T-helper 1 cell treated with Interleukin-12 subunit alpha and Interleukin-12 subunit beta and Interleukin-4 antibody, amounts not matched to agents 30 μg/mL and 1 μg/mL, for 36 hours (primary cell): Measurements from ENCODE around the gene ZPLD1.

Experiments
- H3K27ac Mint-ChIP-seq: one replicate; pipeline ENCODE4 v1.8.0; 2021; ENCODE audit warnings: mild to moderate bottlenecking, mixed read lengths
- H3K27me3 Mint-ChIP-seq: one replicate; pipeline ENCODE4 v1.8.0; 2021; ENCODE audit warnings: low read depth, mixed read lengths
- H3K36me3 Mint-ChIP-seq: one replicate; pipeline ENCODE4 v1.8.0; 2021; ENCODE audit warnings: low read depth, mixed read lengths
- H3K4me1 Mint-ChIP-seq: one replicate; pipeline ENCODE4 v1.8.0; 2021; ENCODE audit warnings: low read depth, mixed read lengths
- H3K4me3 Mint-ChIP-seq: one replicate; pipeline ENCODE4 v1.8.0; 2021; ENCODE audit warnings: mild to moderate bottlenecking, moderate library complexity, mixed read lengths
- H3K9me3 Mint-ChIP-seq: one replicate; pipeline ENCODE4 v1.8.0; 2021; ENCODE audit warnings: mixed read lengths

ZPLD1 gene

GRCh38 chr3:102449341-102449740, 14.5 kb downstream of the ZPLD1 start:
- H3K4me1 Mint-ChIP-seq = no peaks in the 10 kb centered on the region
- peaks cover 5% of the 10 kb centered on the region for H3K27me3 Mint-ChIP-seq
- H3K27ac Mint-ChIP-seq = no peak overlapping the region
- H3K4me3 Mint-ChIP-seq = no peak overlapping the region
- no peaks in the 10 kb centered on the region for H3K36me3 Mint-ChIP-seq
- H3K9me3 Mint-ChIP-seq = no peaks in the 10 kb centered on the region

- Mint-ChIP-seq H3K9me3 (no peaks in the 10 kb centered on the region), H3K27ac (no peak overlapping the region), H3K36me3 (no peaks in the 10 kb centered on the region), H3K4me1 (no peaks in the 10 kb centered on the region), H3K4me3 (no peak overlapping the region), H3K27me3 (peaks cover 5% of the 10 kb centered on the region)
Measured at GRCh38 chr3:102449930-102450329, 15.1 kb downstream of the ZPLD1 start.

- H3K9me3 Mint-ChIP-seq = no peaks in the 10 kb centered on the region
- H3K27ac Mint-ChIP-seq = no peak overlapping the region
- no peaks in the 10 kb centered on the region for H3K4me1 Mint-ChIP-seq
- no peak overlapping the region for H3K4me3 Mint-ChIP-seq
- H3K27me3 Mint-ChIP-seq = peaks cover 5% of the 10 kb centered on the region
- H3K36me3 Mint-ChIP-seq = no peaks in the 10 kb centered on the region
Measured at GRCh38 chr3:102450976-102451375, 16.2 kb downstream of the ZPLD1 start.

GRCh38 chr3:102451543-102451942, 16.7 kb downstream of the ZPLD1 start:
- Mint-ChIP-seq H3K4me3 (no peak overlapping the region), H3K36me3 (no peaks in the 10 kb centered on the region), H3K27me3 (peaks cover 5% of the 10 kb centered on the region), H3K27ac (no peak overlapping the region), H3K4me1 (no peaks in the 10 kb centered on the region), H3K9me3 (no peaks in the 10 kb centered on the region)

GRCh38 chr3:102454181-102454580, 19.4 kb downstream of the ZPLD1 start:
- Mint-ChIP-seq H3K4me3 (no peak overlapping the region), H3K9me3 (no peaks in the 10 kb centered on the region), H3K27ac (no peak overlapping the region), H3K27me3 (peaks cover 5% of the 10 kb centered on the region), H3K36me3 (no peaks in the 10 kb centered on the region), H3K4me1 (no peaks in the 10 kb centered on the region)

- Mint-ChIP-seq H3K4me1 (no peaks in the 10 kb centered on the region), H3K36me3 (no peaks in the 10 kb centered on the region), H3K27ac (no peak overlapping the region), H3K4me3 (no peak overlapping the region), H3K27me3 (no peaks in the 10 kb centered on the region), H3K9me3 (no peaks in the 10 kb centered on the region)
Measured at GRCh38 chr3:102457644-102458043, 22.8 kb downstream of the ZPLD1 start.

GRCh38 chr3:102460579-102460978, 25.8 kb downstream of the ZPLD1 start:
- Mint-ChIP-seq H3K27me3 (peaks cover 2% of the 10 kb centered on the region), H3K27ac (no peak overlapping the region), H3K4me3 (no peak overlapping the region), H3K4me1 (no peaks in the 10 kb centered on the region), H3K9me3 (no peaks in the 10 kb centered on the region), H3K36me3 (no peaks in the 10 kb centered on the region)

- peaks cover 12% of the 10 kb centered on the region for H3K27me3 Mint-ChIP-seq
- no peak overlapping the region for H3K4me3 Mint-ChIP-seq
- no peaks in the 10 kb centered on the region for H3K9me3 Mint-ChIP-seq
- no peak overlapping the region for H3K27ac Mint-ChIP-seq
- H3K4me1 Mint-ChIP-seq = no peaks in the 10 kb centered on the region
- no peaks in the 10 kb centered on the region for H3K36me3 Mint-ChIP-seq
Measured at GRCh38 chr3:102464261-102464660, 29.4 kb downstream of the ZPLD1 start.

- Mint-ChIP-seq H3K9me3 (no peaks in the 10 kb centered on the region), H3K4me3 (no peak overlapping the region), H3K36me3 (no peaks in the 10 kb centered on the region), H3K27me3 (peaks cover 12% of the 10 kb centered on the region), H3K4me1 (no peaks in the 10 kb centered on the region), H3K27ac (no peak overlapping the region)
Measured at GRCh38 chr3:102466001-102466400, 31.2 kb downstream of the ZPLD1 start.

- Mint-ChIP-seq H3K27me3 (peaks cover 12% of the 10 kb centered on the region), H3K36me3 (no peaks in the 10 kb centered on the region), H3K4me1 (no peaks in the 10 kb centered on the region), H3K4me3 (no peak overlapping the region), H3K9me3 (no peaks in the 10 kb centered on the region), H3K27ac (no peak overlapping the region)
Measured at GRCh38 chr3:102470066-102470465, 35.3 kb downstream of the ZPLD1 start.

- Mint-ChIP-seq H3K4me3 (no peak overlapping the region), H3K27me3 (peaks cover 8% of the 10 kb centered on the region), H3K36me3 (no peaks in the 10 kb centered on the region), H3K27ac (no peak overlapping the region), H3K9me3 (no peaks in the 10 kb centered on the region), H3K4me1 (no peaks in the 10 kb centered on the region)
Measured at GRCh38 chr3:102471001-102471400, 36.2 kb downstream of the ZPLD1 start.

- no peaks in the 10 kb centered on the region for H3K9me3 Mint-ChIP-seq
- no peak overlapping the region for H3K4me3 Mint-ChIP-seq
Measured at GRCh38 chr3:102471491-102471890, 36.7 kb downstream of the ZPLD1 start.

GRCh38 chr3:102473648-102474047, 38.8 kb downstream of the ZPLD1 start:
- Mint-ChIP-seq H3K9me3 (no peaks in the 10 kb centered on the region), H3K27ac (no peak overlapping the region), H3K4me1 (no peaks in the 10 kb centered on the region), H3K36me3 (no peaks in the 10 kb centered on the region), H3K27me3 (peaks cover 3% of the 10 kb centered on the region), H3K4me3 (no peak overlapping the region)

More at GRCh38 chr3:102471491-102471890, 36.7 kb downstream of the ZPLD1 start:
- H3K4me1 Mint-ChIP-seq = no peaks in the 10 kb centered on the region
- H3K27ac Mint-ChIP-seq = no peak overlapping the region
- H3K27me3 Mint-ChIP-seq = peaks cover 5% of the 10 kb centered on the region
- H3K36me3 Mint-ChIP-seq = no peaks in the 10 kb centered on the region

GRCh38 chr3:102474207-102474606, 39.4 kb downstream of the ZPLD1 start:
- Mint-ChIP-seq H3K27me3 (peaks cover 3% of the 10 kb centered on the region), H3K4me1 (no peaks in the 10 kb centered on the region), H3K36me3 (no peaks in the 10 kb centered on the region), H3K9me3 (no peaks in the 10 kb centered on the region), H3K4me3 (no peak overlapping the region), H3K27ac (no peak overlapping the region)

- Mint-ChIP-seq H3K27me3 (peaks cover 7% of the 10 kb centered on the region), H3K36me3 (no peaks in the 10 kb centered on the region), H3K9me3 (no peaks in the 10 kb centered on the region), H3K27ac (no peak overlapping the region), H3K4me3 (no peak overlapping the region), H3K4me1 (no peaks in the 10 kb centered on the region)
Measured at GRCh38 chr3:102476198-102476597, 41.4 kb downstream of the ZPLD1 start.

GRCh38 chr3:102478160-102478559, 43.3 kb downstream of the ZPLD1 start:
- no peaks in the 10 kb centered on the region for H3K4me1 Mint-ChIP-seq
- no peak overlapping the region for H3K4me3 Mint-ChIP-seq
- H3K27me3 Mint-ChIP-seq = peaks cover 7% of the 10 kb centered on the region
- H3K36me3 Mint-ChIP-seq = no peaks in the 10 kb centered on the region
- no peak overlapping the region for H3K27ac Mint-ChIP-seq
- no peaks in the 10 kb centered on the region for H3K9me3 Mint-ChIP-seq
